ENCODE data around the gene PARD3.

DNA sequence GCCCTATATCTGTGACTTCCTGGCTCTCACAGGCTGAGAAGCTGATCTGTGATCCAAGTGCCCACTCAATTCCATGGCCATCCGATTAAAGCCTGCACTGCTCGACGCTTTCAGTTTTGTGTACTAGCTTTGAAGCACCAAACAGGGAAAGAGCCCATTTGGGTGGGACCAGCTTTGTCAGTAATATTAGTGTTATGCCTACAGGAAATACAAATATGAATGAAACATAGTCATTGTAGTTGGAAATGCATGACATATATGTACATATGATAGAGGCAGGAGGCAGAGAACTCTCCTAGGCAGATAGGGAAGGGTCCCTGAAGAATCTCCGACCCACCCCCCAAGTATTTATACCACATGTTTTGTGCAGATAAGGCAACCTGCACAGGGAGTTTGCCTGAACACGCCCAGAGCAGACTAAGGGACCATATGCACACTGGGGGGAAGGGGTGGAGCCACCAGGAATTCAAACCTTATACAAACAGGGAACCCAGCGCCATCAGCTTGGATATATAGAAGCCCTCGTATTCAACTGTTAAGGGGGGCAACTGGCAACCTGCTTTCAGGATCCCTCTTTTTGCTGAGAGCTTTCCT, 653.2 kb downstream of the PARD3 start:
- no peak for TF ChIP-seq EZH2 (IDR thresholded peaks at IDR 0.05; ENCODE audit: insufficient read depth, poor library complexity, severe bottlenecking)
- no peak for TF ChIP-seq EZH2phosphoT487 (IDR thresholded peaks at IDR 0.05; ENCODE audit: insufficient read depth, low read depth)
